ENCODE results near the gene PDE6D.

DNA sequence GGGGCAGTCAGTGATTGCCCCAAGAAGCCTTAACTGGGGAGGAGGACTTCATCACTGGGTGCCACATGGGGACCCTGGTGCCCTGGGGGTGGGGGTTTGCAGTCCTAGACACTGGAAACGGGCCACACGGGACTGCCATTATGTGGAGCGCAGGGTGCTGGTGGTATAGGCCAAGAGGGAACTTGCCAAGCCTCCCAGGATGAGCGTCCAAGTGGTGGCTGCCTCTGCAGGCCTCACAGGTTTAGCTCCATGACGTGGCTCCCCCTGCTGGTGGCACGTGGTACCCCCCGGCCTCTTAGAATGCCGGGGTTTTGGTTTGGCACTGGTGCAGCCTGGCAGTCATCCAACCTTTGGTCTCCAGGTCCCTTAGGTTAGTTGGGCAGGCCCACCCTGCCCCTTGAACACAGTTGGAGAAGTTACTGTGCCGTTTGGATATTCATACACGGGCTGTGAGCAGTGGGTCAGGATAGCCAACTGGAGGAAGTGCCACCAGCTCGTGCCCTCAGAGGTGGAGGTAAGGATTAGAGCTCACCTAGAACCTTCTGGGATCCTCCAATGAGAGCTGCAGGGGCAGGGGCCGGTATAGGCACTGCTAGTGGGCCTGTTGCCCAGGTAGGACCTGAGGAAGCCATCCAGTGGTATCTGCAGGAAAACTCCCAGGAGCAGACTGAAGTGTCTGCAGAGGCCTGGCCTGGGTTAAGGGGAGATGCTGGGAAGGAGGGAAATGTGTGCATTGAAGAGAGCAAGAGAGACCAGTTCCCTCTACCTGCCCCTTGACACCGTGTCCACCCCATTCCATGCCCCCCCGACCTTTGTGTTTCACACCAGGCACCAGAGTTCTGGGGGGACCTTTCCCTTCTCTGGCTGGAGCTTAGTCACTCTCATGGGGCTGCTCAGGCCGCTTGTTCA lies 67.1 kb downstream of the PDE6D start:
- TF ChIP-seq, protein P1, sequence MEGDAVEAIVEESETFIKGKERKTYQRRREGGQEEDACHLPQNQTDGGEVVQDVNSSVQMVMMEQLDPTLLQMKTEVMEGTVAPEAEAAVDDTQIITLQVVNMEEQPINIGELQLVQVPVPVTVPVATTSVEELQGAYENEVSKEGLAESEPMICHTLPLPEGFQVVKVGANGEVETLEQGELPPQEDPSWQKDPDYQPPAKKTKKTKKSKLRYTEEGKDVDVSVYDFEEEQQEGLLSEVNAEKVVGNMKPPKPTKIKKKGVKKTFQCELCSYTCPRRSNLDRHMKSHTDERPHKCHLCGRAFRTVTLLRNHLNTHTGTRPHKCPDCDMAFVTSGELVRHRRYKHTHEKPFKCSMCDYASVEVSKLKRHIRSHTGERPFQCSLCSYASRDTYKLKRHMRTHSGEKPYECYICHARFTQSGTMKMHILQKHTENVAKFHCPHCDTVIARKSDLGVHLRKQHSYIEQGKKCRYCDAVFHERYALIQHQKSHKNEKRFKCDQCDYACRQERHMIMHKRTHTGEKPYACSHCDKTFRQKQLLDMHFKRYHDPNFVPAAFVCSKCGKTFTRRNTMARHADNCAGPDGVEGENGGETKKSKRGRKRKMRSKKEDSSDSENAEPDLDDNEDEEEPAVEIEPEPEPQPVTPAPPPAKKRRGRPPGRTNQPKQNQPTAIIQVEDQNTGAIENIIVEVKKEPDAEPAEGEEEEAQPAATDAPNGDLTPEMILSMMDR (conservative IDR thresholded peaks at IDR 0.05 in 1 of 2, IDR thresholded peaks at IDR 0.05 in 1 of 2; ENCODE audit: extremely low read depth in 1 of 2, insufficient read depth in 1 of 2, low read depth in 1 of 2, low read length in 2 of 2): peak; percentile 87 to 97
- no peak for TF ChIP-seq EZH2 (IDR thresholded peaks at IDR 0.05; ENCODE audit: borderline replicate concordance, low read length)

Data from mammary epithelial cell (primary cell).